T-helper 1 cell treated with Interleukin-12 subunit alpha and Interleukin-12 subunit beta and Interleukin-4 antibody, amounts not matched to agents 30 μg/mL and 1 μg/mL, for 36 hours (primary cell): Measurements from ENCODE around the gene HNRNPLL.

Source experiments
- H3K27ac Mint-ChIP-seq: one replicate; pipeline ENCODE4 v1.8.0; 2021; ENCODE audit warnings: mild to moderate bottlenecking, mixed read lengths
- H3K27me3 Mint-ChIP-seq: one replicate; pipeline ENCODE4 v1.8.0; 2021; ENCODE audit warnings: low read depth, mixed read lengths
- H3K36me3 Mint-ChIP-seq: one replicate; pipeline ENCODE4 v1.8.0; 2021; ENCODE audit warnings: low read depth, mixed read lengths
- H3K4me1 Mint-ChIP-seq: one replicate; pipeline ENCODE4 v1.8.0; 2021; ENCODE audit warnings: low read depth, mixed read lengths
- H3K4me3 Mint-ChIP-seq: one replicate; pipeline ENCODE4 v1.8.0; 2021; ENCODE audit warnings: mild to moderate bottlenecking, moderate library complexity, mixed read lengths
- H3K9me3 Mint-ChIP-seq: one replicate; pipeline ENCODE4 v1.8.0; 2021; ENCODE audit warnings: mixed read lengths

HNRNPLL gene

DNA sequence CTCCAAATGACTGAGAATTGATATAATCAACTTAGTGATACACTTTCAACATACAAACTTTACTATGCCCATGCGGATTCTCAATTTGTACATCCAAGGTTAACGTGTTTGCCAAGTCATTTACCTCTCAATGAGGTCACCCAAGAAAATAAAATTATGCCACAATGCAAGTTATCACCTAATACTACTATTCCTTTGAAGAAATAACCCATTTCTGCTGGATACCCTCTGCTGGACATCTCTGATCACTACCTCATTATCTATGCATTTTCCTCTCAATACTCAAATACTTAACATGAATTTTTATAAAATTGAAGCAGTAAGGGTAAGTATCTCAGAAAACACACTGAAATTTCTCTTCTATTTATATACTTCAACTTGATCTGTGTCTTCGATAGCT is 12.7 kb downstream of the HNRNPLL start:
- Mint-ChIP-seq H3K36me3 (peaks cover 34% of the 10 kb centered on the region), H3K4me3 (no peak overlapping the region), H3K27ac (peak overlapping the region; percentile 18), H3K9me3 (no peaks in the 10 kb centered on the region), H3K4me1 (peaks cover 40% of the 10 kb centered on the region), H3K27me3 (no peaks in the 10 kb centered on the region)

DNA sequence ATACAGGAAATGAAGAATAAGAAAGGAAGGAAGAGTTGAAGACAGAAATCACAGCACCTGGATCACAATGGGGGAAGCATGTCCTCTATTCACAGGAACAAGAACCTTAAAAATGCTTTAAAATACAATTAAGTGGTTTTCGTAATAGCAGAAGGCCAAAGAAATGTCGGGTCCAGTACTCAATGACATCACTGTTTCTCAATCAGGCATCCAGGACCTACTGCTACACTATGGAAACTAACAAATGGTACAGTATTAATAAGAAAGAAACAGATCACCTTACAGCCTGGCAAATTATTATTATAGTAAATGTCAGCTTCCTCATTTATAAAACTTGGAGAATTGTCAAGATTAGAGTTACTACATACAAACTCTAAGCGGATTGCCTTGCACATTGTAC is 15.8 kb downstream of the HNRNPLL start:
- H3K27ac Mint-ChIP-seq = no peak overlapping the region
- peaks cover 28% of the 10 kb centered on the region for H3K4me1 Mint-ChIP-seq
- no peak overlapping the region for H3K4me3 Mint-ChIP-seq

GRCh38 chr2:38584881-38585280 is 17.8 kb downstream of the HNRNPLL start:
- Mint-ChIP-seq H3K9me3 (no peaks in the 10 kb centered on the region), H3K27me3 (no peaks in the 10 kb centered on the region), H3K4me1 (peaks cover 25% of the 10 kb centered on the region), H3K4me3 (no peak overlapping the region), H3K27ac (no peak overlapping the region), H3K36me3 (peaks cover 43% of the 10 kb centered on the region)

More for the DNA sequence above, 15.8 kb downstream of the HNRNPLL start:
- Mint-ChIP-seq H3K9me3 (no peaks in the 10 kb centered on the region), H3K27me3 (no peaks in the 10 kb centered on the region), H3K36me3 (peaks cover 41% of the 10 kb centered on the region)

- Mint-ChIP-seq H3K4me3 (no peak overlapping the region), H3K4me1 (peaks cover 20% of the 10 kb centered on the region), H3K9me3 (no peaks in the 10 kb centered on the region), H3K36me3 (peaks cover 35% of the 10 kb centered on the region), H3K27ac (no peak overlapping the region), H3K27me3 (no peaks in the 10 kb centered on the region)
Observed at GRCh38 chr2:38583994-38584393, 18.7 kb downstream of the HNRNPLL start.

- Mint-ChIP-seq H3K36me3 (peaks cover 36% of the 10 kb centered on the region), H3K4me1 (peaks cover 22% of the 10 kb centered on the region), H3K27ac (peak overlapping the region; percentile 57), H3K27me3 (no peaks in the 10 kb centered on the region), H3K9me3 (no peaks in the 10 kb centered on the region), H3K4me3 (no peak overlapping the region)
Observed at GRCh38 chr2:38583524-38583923, 19.2 kb downstream of the HNRNPLL start.

- H3K27ac Mint-ChIP-seq = peak overlapping the region; percentile 46
- no peaks in the 10 kb centered on the region for H3K9me3 Mint-ChIP-seq
- H3K4me1 Mint-ChIP-seq = peaks cover 26% of the 10 kb centered on the region
- H3K27me3 Mint-ChIP-seq = no peaks in the 10 kb centered on the region
- H3K36me3 Mint-ChIP-seq = peaks cover 36% of the 10 kb centered on the region
- no peak overlapping the region for H3K4me3 Mint-ChIP-seq
Observed at GRCh38 chr2:38581193-38582147, 21.3 kb downstream of the HNRNPLL start.

DNA sequence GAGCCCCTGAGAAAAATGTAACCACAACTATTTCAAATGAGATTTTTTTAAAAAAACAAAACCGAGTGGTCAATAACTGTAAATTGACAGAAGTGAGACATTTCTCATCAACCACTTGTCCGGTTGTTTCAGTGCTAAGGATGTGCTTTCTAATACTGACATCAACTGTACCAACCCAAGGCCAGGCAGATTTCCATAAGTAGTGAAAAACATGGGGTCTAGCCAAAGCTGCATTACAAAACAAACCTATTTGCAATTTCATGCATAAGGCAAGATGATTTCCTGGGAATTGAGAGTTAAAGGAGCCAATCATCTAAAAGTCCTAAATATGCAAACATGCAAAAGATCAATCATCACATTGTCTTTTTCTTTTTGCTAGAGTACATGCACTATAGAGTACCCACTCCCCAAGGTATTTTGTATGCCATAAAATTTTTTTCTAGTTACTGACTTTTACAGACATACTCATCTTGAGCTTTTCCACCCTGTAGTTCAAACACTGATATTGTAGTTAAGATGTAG is 22.6 kb downstream of the HNRNPLL start:
- Mint-ChIP-seq H3K36me3 (peaks cover 37% of the 10 kb centered on the region), H3K27me3 (no peaks in the 10 kb centered on the region)

DNA sequence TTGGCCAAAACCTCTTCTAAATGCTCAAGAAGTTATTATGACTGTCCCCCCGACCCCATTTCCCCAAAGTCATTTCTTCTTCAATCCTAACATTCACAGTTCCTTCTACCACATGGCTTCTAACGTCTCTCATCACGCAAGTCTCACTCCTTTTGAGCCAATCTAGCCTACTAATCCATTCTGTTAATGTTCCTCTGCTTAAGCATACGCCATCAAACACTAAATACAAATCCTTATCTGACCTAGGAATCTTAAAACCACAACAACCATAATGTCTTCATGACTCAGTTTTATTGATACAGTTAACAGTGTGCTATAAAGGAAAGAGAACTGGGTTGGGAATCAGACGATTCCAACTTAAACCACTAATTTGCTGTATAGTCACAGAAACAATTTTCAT is 23.9 kb downstream of the HNRNPLL start:
- H3K4me3 Mint-ChIP-seq = no peak overlapping the region
- H3K4me1 Mint-ChIP-seq = peaks cover 32% of the 10 kb centered on the region
- H3K27me3 Mint-ChIP-seq = no peaks in the 10 kb centered on the region
- peaks cover 35% of the 10 kb centered on the region for H3K36me3 Mint-ChIP-seq
- H3K9me3 Mint-ChIP-seq = no peaks in the 10 kb centered on the region
- no peak overlapping the region for H3K27ac Mint-ChIP-seq

More for the DNA sequence above, 22.6 kb downstream of the HNRNPLL start:
- Mint-ChIP-seq H3K27ac (no peak overlapping the region), H3K9me3 (no peaks in the 10 kb centered on the region), H3K4me1 (peaks cover 23% of the 10 kb centered on the region), H3K4me3 (no peak overlapping the region)

DNA sequence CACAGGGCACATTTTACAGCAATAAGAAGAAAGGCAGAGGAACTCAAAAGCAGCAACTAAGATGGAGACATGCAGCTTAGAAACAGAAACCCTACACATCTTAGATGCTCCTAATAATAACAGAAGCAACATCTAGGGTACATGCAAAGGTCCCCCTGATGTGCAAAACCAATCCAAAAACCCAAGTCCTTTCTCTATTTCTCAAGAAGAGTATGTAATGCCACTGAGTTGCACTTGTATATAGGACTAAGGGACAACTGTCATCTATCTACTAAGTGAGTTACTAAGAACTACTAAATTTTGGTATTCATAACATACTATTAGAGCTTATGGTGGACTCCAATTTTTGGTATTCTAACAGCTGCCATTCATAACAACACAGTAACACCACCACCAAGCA is 28.4 kb downstream of the HNRNPLL start:
- H3K36me3 Mint-ChIP-seq = peaks cover 38% of the 10 kb centered on the region
- no peak overlapping the region for H3K4me3 Mint-ChIP-seq
- no peaks in the 10 kb centered on the region for H3K27me3 Mint-ChIP-seq
- no peaks in the 10 kb centered on the region for H3K9me3 Mint-ChIP-seq
- H3K4me1 Mint-ChIP-seq = peaks cover 33% of the 10 kb centered on the region
- H3K27ac Mint-ChIP-seq = no peak overlapping the region

GRCh38 chr2:38572167-38572566 is 30.6 kb downstream of the HNRNPLL start:
- H3K27ac Mint-ChIP-seq = peak overlapping the region; percentile 55

GRCh38 chr2:38571193-38571592 is 31.5 kb downstream of the HNRNPLL start:
- Mint-ChIP-seq H3K36me3 (peaks cover 34% of the 10 kb centered on the region), H3K4me3 (no peak overlapping the region), H3K9me3 (no peaks in the 10 kb centered on the region), H3K27ac (no peak overlapping the region), H3K4me1 (peaks cover 18% of the 10 kb centered on the region), H3K27me3 (no peaks in the 10 kb centered on the region)

More at GRCh38 chr2:38572167-38572566, 30.6 kb downstream of the HNRNPLL start:
- Mint-ChIP-seq H3K27me3 (no peaks in the 10 kb centered on the region), H3K4me1 (peaks cover 27% of the 10 kb centered on the region), H3K4me3 (no peak overlapping the region), H3K9me3 (no peaks in the 10 kb centered on the region), H3K36me3 (peaks cover 39% of the 10 kb centered on the region)

DNA sequence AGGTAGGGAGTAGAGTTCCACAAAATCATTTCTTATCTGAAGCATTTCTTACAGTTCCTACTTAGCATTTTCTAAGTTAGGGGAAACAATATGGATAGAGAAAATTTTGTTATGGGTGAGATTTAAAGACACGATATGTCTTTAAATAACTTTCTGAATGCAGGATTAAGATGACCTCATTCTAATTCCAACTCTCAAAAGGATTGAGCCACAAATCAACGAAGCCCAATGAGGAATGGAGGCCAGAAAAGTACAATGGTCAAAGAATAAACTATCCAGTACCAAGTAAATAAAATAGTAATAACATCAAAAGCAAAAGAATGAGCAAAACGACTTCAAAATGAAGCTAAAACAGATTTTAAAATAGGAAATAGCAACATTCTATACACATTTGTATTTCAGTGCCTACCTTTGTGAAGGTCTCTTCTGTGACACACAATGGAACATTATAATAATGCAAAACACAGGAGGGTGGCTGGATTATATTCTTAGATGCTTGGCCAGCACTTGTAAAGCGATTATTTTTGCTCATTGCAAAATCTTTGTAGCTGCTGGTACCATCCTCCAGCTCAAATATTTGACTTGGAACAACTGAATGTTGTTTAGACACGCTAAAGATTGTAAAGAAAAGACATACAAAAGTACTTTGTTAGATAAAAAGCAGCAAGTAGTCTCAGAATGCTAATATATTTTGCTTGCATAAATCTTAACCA is 33.8 kb downstream of the HNRNPLL start:
- peaks cover 33% of the 10 kb centered on the region for H3K36me3 Mint-ChIP-seq
- H3K4me1 Mint-ChIP-seq = peaks cover 10% of the 10 kb centered on the region
- H3K9me3 Mint-ChIP-seq = no peaks in the 10 kb centered on the region
- H3K27ac Mint-ChIP-seq = no peak overlapping the region
- no peaks in the 10 kb centered on the region for H3K27me3 Mint-ChIP-seq
- H3K4me3 Mint-ChIP-seq = no peak overlapping the region

DNA sequence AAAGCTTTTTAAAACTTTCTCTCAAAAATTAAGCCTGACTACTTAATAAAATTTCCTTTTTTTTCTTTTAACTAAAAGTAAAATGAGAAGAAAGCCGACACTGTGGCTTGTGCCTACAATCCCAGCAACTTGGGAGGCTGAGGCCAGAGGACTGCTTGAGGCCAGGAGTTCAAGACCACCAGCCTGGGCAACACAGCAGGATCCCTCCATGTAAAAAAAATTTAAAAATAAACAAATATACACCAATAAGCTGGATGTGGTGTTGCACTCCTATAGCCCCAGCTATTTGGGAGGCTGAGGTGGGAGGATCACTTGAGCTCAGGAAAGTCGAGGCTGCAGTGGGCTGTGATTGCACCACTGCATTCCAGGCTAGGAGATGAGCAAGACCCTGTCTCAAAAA is 37.4 kb downstream of the HNRNPLL start:
- H3K4me1 Mint-ChIP-seq = no peaks in the 10 kb centered on the region
- no peaks in the 10 kb centered on the region for H3K27me3 Mint-ChIP-seq
- no peak overlapping the region for H3K27ac Mint-ChIP-seq
- H3K36me3 Mint-ChIP-seq = peaks cover 36% of the 10 kb centered on the region
- H3K9me3 Mint-ChIP-seq = no peaks in the 10 kb centered on the region
- H3K4me3 Mint-ChIP-seq = no peak overlapping the region

DNA sequence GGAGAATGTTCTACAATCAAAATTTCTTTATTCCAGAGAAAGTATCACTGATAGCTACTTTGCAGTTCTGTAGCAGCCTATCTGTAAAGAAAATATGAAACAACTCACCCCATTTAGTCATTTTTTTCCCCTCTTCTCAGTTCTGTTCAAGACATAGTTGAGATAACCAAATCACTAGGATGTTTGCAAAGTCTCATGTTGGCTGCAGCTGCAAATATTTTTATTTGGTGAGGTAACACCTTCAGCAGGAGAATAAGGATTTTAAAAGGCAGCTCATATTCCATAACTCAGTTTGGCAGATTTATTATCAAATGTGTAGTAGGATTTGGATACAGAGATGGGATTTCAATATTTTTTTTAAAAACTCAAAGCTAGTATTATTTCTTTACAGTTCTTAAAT is 41.0 kb downstream of the HNRNPLL start:
- Mint-ChIP-seq H3K27me3 (no peaks in the 10 kb centered on the region), H3K9me3 (no peaks in the 10 kb centered on the region), H3K36me3 (peaks cover 30% of the 10 kb centered on the region), H3K27ac (no peak overlapping the region), H3K4me1 (no peaks in the 10 kb centered on the region), H3K4me3 (no peak overlapping the region)
